Activated T-helper 1 cell treated with anti-CD3 and anti-CD28 coated beads, Interleukin-12 subunit alpha, Interleukin-12 subunit beta, Interleukin-2, Interleukin-4 antibody, amounts not matched to agents 30 ng/mL and 10 ng/mL and 1 ng/mL, durations not matched to agents 14 hours and 24 hours and 36 hours (primary cell): ENCODE data around the gene B4GALNT4. TPM values are rescaled to one million over a fixed set of nuclear protein-coding genes. Genes with fewer than 3 reads are reported as not detected.

Experiments
- DNase-seq: peaks from one replicate; pipeline ENCODE4 v3.0.0; 2021; ENCODE audit warnings: low spot score
- H3K27ac Mint-ChIP-seq: one replicate; pipeline ENCODE4 v1.8.0; 2021; ENCODE audit warnings: mild to moderate bottlenecking, mixed read lengths
- H3K27me3 Mint-ChIP-seq: one replicate; pipeline ENCODE4 v1.8.0; 2022; ENCODE audit warnings: mild to moderate bottlenecking, moderate library complexity, mixed read lengths; ENCODE audit not compliant: insufficient read depth
- H3K36me3 Mint-ChIP-seq: one replicate; pipeline ENCODE4 v1.8.0; 2021; ENCODE audit warnings: low read depth, mixed read lengths
- H3K4me1 Mint-ChIP-seq: one replicate; pipeline ENCODE4 v1.8.0; 2021; ENCODE audit warnings: low read depth, mixed read lengths
- H3K4me3 Mint-ChIP-seq: one replicate; pipeline ENCODE4 v1.8.0; 2021; ENCODE audit warnings: mild to moderate bottlenecking, moderate library complexity, mixed read lengths
- H3K9me3 Mint-ChIP-seq: one replicate; pipeline ENCODE4 v1.8.0; 2021; ENCODE audit warnings: mixed read lengths
- intact Hi-C: fragments of 100-400 bp; cut with micrococcal nuclease; formaldehyde crosslinking; loops from one replicate; pipeline ENCODE4 v1.15.1; 2024
- total RNA-seq: library from RNA; stranded (reverse); gene quantifications from 2 replicates; pipeline ENCODE4 v1.2.3, GENCODE V29; 2022

Gene B4GALNT4
- total RNA-seq, 1 donor from 2014 or later: 3.8 TPM

- Mint-ChIP-seq H3K27me3 (peaks cover 44% of the 10 kb centered on the region), H3K9me3 (no peaks in the 10 kb centered on the region), H3K4me1 (no peaks in the 10 kb centered on the region), H3K36me3 (no peaks in the 10 kb centered on the region), H3K27ac (no peak overlapping the region), H3K4me3 (peak overlapping the region; percentile 68)
- DNase-seq: no peak
- intact Hi-C loops: no loop called here
These were observed 1.0 kb downstream of the B4GALNT4 start for GRCh38 chr11:370070-370941.

DNA sequence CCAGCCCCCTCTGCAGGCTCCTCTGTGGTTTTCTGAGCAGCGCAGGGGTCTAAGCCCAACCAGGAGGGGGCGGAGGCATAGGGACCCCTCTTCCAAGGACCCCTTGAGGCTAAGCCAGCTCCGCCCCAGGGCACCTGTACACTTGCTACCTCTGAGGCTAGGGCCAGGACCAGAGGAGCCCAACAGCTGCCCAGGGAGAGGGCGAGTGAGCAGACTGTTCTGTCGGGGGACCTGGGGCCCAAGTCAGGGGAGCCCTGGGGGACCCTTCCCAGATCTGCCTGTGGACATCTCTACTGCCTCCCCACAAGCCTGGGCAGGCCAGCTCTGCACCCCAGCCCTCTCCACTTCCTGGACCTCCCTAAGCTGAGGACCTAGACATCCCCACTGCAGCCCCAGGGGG lies 1.8 kb downstream of the B4GALNT4 start:
- Mint-ChIP-seq H3K27ac (no peak overlapping the region), H3K9me3 (no peaks in the 10 kb centered on the region), H3K36me3 (no peaks in the 10 kb centered on the region), H3K4me1 (no peaks in the 10 kb centered on the region), H3K27me3 (peaks cover 40% of the 10 kb centered on the region), H3K4me3 (peak overlapping the region; percentile 54)
- DNase-seq: no peak
- intact Hi-C loops: no loop called here

DNA sequence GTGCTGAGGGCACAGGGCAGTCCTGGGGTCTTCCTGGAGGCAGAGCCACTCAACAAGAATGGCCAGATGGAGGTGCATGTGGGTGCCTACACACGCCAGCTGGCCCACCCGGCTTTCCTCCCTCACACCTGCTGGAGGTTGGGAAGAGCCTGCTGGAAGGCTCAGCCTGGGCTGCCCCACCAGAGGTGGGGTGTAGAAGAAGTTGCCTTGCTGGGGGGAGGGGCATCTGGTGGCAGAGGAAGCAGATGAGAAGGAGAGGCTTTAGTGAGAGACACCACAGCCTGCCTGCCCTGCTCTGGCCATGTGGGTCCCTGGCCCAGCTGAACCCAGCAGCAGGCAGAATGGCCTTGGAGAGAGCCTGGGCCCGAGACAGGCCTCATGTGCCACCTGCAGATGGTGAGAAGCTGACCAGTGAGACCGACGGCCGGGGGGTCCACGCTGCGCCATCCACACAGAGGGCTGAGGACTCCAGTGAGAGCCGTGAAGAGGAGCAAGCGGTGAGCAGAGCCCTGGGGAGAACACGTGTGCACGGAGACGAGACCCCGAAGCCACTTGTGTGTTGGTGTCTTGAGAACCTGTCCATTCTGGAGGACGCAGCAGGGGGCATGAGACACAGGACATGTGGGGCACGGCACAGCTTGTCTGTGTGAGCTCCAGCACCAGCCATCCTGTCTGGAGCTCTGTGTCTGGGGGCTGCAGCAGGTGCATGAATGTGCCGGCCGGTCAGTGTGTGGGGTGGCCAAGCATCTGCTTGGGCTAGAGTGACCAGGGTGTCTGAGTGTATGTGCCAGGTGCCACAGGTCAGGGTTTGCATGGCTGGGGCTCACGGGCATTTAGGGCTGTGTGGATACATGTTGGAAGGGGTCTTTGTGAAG lies 2.7 kb downstream of the B4GALNT4 start:
- DNase-seq: no peak
- intact Hi-C loops: no loop called here
- H3K27ac Mint-ChIP-seq: peak overlapping the region; percentile 12
- H3K4me3 Mint-ChIP-seq: no peak overlapping the region
- peaks cover 31% of the 10 kb centered on the region for H3K27me3 Mint-ChIP-seq
- H3K9me3 Mint-ChIP-seq: no peaks in the 10 kb centered on the region
- H3K36me3 Mint-ChIP-seq: no peaks in the 10 kb centered on the region
- H3K4me1 Mint-ChIP-seq: no peaks in the 10 kb centered on the region

- Mint-ChIP-seq H3K9me3 (no peaks in the 10 kb centered on the region), H3K4me3 (no peak overlapping the region), H3K4me1 (no peaks in the 10 kb centered on the region), H3K27ac (no peak overlapping the region), H3K27me3 (peaks cover 20% of the 10 kb centered on the region), H3K36me3 (no peaks in the 10 kb centered on the region)
- intact Hi-C loops: no loop called here
- DNase-seq: no peak
These were observed 3.8 kb downstream of the B4GALNT4 start for GRCh38 chr11:372809-373715.

GRCh38 chr11:373716-374551 lies 4.6 kb downstream of the B4GALNT4 start:
- Mint-ChIP-seq H3K36me3 (no peaks in the 10 kb centered on the region), H3K27ac (no peak overlapping the region), H3K4me3 (no peak overlapping the region), H3K4me1 (no peaks in the 10 kb centered on the region), H3K27me3 (peaks cover 16% of the 10 kb centered on the region), H3K9me3 (no peaks in the 10 kb centered on the region)
- intact Hi-C loops: no loop called here
- no peak for DNase-seq

- Mint-ChIP-seq H3K27ac (no peak overlapping the region), H3K9me3 (no peaks in the 10 kb centered on the region), H3K36me3 (no peaks in the 10 kb centered on the region), H3K4me1 (no peaks in the 10 kb centered on the region), H3K4me3 (no peak overlapping the region), H3K27me3 (peaks cover 14% of the 10 kb centered on the region)
- no peak for DNase-seq
- intact Hi-C loops: no loop called here
These were observed 6.0 kb downstream of the B4GALNT4 start for GRCh38 chr11:375065-376025.

DNA sequence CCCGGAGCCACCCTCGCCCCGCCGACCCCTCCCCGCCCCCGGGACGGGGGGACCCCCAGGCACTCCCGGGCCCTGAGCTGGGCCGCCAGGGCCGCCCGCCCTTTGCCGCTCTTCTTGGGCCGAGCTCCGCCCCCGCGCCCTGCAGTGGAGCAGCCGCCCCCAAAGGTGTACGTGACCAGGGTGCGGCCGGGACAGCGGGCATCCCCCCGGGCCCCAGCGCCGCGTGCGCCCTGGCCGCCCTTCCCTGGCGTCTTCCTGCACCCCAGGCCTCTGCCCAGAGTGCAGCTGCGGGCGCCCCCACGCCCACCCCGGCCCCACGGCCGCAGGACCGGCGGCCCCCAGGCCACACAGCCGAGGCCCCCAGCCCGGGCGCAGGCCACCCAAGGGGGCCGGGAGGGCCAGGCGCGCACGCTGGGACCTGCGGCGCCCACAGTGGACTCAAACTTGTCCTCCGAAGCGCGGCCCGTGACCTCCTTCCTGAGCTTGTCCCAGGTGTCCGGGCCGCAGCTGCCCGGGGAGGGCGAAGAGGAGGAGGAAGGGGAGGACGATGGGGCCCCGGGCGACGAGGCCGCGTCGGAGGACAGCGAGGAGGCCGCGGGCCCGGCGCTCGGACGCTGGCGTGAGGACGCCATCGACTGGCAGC lies 7.4 kb downstream of the B4GALNT4 start:
- H3K9me3 Mint-ChIP-seq: no peaks in the 10 kb centered on the region
- peaks cover 3% of the 10 kb centered on the region for H3K27me3 Mint-ChIP-seq
- intact Hi-C loops: no loop called here
- no peak overlapping the region for H3K4me3 Mint-ChIP-seq
- no peak overlapping the region for H3K27ac Mint-ChIP-seq
- no peak for DNase-seq
- H3K36me3 Mint-ChIP-seq: no peaks in the 10 kb centered on the region
- H3K4me1 Mint-ChIP-seq: no peaks in the 10 kb centered on the region

- H3K9me3 Mint-ChIP-seq: no peaks in the 10 kb centered on the region
- peaks cover 5% of the 10 kb centered on the region for H3K27me3 Mint-ChIP-seq
- no peak overlapping the region for H3K4me3 Mint-ChIP-seq
- no peaks in the 10 kb centered on the region for H3K4me1 Mint-ChIP-seq
- intact Hi-C loops: no loop called here
- no peak overlapping the region for H3K27ac Mint-ChIP-seq
- DNase-seq: no peak
- H3K36me3 Mint-ChIP-seq: no peaks in the 10 kb centered on the region
These were observed 8.0 kb downstream of the B4GALNT4 start for GRCh38 chr11:377174-377865.

- Mint-ChIP-seq H3K4me1 (no peaks in the 10 kb centered on the region), H3K9me3 (no peaks in the 10 kb centered on the region), H3K4me3 (no peak overlapping the region), H3K27ac (no peak overlapping the region), H3K27me3 (peaks cover 5% of the 10 kb centered on the region), H3K36me3 (no peaks in the 10 kb centered on the region)
- intact Hi-C loops: no loop called here
- no peak for DNase-seq
These were observed 8.7 kb downstream of the B4GALNT4 start for GRCh38 chr11:377883-378500.
